HG03103 (cell line): ENCODE data around the gene PCP2.

ENCODE experiments used
- ATAC-seq: cut with Tn5 transposase; IDR thresholded peaks from one replicate; pipeline ENCODE4 v1.9.1; 2021; ENCODE audit warnings: low read depth; ENCODE audit not compliant: unreplicated experiment

PCP2 gene

DNA sequence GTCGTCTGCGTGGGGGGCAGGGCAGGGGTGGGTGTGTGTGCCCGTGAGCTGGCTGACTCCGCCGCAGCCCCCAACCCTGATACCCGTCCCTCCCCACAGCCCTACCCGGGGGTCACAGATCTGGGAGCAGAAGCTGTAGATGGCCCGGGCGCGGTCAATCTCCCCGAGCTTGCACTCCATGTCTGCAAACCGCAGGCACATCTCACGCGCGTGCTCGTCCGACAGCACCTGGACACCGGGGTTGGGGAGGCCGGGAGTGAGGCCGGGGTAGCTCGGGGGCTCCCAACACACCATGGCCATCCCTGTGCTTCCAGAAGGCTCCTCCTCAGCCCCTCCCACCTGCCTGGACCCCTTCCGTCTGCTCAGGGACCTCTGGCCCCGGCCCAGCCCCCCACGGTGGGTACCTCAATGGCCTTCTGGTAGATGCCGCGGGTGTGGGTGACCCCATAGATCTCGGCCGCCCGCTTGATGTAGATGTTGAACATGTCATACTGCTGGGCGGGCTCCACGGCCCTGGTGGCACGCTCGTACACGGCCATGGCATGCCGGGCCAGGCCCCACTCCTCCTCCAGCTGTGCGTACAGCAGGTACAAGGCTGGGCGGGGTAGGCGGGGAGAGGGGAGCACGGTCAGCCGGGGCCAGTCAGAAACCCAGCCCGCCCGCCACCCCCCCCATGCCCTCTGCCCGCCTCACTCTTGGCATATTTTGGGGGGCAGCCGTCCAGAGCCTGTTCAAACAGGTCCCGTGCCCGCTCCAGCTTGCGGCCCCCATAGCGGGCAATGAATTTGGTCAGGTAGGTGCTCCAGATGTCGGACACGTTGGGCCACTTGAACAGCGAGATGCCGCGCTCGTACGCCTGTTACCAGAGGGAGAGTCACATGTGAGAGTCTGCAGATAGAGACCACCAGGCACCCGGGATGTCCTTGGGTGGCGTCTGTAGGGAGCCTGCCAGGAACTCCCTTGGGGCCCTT, 12.8 kb downstream of the PCP2 start:
- no peak for ATAC-seq

- no peak for ATAC-seq
Observed at GRCh38 chr19:7619671-7620441, 13.7 kb downstream of the PCP2 start.

GRCh38 chr19:7618771-7619510, 14.6 kb downstream of the PCP2 start:
- no peak for ATAC-seq

DNA sequence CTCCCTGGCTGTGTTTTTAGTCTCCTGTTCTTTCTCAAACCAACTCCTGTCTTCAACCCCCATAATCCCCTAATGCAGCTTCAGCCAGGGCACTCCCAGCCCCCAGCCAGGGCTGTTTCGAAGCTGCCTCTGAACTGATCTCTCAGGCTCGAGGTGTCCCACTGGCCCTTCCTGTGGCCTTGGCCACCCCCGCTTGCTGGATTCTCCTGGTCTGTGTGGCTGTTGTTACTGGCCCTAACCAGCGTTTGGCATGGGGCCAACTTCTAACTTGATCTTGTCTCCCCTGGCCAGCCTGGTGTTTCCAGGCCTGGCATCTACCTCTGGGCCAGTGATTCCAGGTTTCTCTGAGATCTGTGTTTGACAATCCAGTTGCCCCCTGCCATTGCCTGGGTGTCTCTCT, 15.2 kb downstream of the PCP2 start:
- no peak for ATAC-seq

GRCh38 chr19:7617735-7618134, 15.8 kb downstream of the PCP2 start:
- ATAC-seq: no peak

GRCh38 chr19:7617172-7617571, 16.3 kb downstream of the PCP2 start:
- no peak for ATAC-seq

DNA sequence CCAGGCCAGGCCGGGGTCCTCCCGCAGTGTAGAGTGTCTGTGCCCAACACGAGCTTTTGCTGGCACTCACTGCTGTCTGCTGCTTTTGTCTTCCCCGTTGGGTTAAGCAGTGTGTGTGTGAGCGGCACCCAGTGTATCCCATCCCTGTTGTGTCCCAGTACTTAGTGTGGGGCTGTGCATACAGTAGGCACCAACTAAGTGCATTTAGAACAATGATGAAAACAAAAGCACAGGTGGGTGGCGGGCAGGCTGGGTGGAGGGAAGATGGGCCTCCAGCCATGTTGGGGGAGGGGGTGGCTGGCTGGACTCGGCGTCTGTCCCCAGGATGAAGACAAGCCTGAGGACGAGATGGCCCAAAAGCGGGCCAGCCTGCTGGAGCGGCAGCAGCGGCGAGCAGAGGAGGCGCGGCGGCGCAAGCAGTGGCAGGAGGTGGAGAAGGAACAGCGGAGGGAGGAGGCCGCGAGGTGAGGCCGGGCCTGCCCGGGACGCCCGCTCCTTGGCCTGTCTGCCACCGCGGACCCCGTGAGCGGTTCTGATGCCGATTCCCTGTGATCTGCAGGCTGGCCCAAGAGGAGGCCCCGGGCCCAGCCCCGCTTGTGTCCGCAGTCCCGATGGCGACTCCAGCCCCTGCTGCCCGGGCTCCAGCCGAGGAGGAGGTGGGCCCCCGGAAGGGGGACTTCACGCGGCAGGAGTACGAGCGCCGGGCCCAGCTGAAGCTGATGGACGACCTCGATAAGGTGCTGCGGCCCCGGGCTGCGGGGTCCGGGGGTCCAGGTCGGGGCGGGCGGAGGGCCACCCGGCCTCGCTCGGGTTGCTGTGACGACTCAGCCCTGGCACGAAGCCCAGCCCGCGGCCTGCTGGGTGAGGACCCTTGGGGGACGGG, 18.4 kb downstream of the PCP2 start:
- ATAC-seq: no peak

- no peak for ATAC-seq
Observed at GRCh38 chr19:7612282-7613274, 20.9 kb downstream of the PCP2 start.

DNA sequence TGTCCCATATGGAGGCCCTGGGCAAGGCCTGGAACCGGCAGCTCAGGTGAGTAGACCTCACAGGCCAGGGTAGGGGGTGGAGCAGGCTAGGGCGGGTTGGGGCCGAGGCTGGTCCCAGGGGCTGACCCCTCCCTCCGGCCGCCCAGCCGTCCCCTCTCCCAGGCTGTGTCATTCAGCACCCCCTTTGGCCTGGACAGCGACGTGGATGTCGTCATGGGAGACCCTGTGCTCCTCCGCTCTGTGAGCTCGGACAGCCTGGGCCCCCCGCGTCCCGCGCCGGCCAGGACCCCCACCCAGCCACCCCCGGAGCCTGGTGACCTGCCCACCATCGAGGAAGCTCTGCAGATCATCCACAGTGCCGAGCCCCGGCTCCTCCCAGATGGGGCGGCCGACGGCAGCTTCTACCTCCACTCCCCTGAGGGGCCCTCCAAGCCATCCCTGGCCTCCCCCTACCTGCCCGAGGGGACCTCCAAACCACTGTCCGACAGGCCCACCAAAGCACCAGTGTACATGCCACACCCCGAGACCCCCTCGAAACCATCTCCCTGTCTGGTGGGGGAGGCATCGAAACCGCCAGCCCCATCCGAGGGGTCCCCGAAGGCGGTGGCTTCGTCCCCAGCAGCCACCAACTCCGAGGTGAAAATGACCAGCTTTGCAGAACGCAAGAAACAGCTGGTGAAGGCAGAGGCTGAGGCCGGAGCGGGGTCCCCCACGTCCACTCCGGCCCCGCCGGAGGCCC, 21.8 kb downstream of the PCP2 start:
- ATAC-seq: no peak

DNA sequence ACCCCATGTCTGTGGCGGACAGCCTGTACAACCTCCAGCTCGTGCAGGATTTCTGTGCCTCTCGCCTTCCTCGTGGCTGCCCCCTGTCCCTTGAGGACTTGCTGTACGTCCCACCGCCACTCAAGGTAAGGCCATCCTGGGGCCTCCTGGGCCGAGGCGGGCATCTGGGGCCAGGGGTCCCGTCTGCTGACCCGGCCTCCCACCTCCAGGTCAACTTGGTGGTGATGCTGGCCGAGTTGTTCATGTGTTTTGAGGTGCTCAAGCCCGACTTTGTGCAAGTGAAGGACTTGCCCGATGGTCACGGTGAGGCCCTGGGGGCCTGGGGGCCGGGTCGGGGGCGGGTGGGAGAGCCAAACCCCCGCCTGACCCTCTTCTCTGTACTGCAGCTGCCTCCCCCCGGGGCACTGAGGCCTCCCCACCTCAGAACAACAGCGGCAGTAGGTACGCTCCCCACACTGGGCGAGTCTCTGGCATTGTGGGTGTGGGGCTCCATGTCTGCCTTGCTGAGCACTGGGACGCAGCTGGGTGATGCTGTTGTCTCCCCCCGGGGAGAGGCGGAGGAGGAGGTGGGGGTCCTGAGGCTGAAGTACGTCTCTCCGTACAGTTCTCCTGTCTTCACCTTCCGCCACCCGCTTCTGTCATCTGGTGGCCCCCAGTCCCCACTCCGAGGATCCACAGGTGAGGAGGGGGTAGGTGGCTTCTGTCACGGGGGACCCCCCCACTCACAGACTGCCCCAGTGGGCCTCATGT, 22.9 kb downstream of the PCP2 start:
- no peak for ATAC-seq

DNA sequence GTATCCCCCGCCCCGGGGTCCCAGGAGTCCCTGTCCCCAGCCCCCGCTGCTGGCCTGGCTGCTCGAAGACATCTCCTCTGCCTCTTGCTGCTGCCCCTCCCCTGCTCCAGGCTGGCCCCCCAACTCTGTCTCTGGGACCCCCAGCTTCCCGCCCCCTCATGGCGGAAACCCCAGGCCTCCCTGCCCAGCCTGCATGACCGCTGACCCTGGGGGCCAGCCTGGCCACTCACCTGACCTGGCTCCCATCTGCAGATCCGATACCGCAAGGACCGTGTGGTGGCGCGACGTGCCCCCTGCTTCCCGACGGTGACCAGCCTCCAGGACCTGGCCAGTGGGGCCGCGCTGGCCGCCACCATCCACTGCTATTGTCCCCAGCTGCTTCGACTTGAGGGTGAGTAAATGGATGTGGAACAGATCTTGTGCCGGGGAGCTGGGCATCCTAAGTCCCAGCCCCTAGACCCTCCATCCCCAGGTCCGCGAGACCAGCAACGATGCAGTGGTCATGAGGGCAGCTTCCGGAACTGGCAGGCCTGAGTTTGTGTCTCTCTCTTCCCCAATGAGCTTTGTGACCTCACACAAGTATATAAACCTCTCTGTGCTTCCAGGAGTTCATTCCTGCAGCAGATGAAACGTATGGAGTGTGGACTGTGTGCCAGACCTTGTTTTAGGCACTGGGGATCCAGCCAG, 25.5 kb downstream of the PCP2 start:
- no peak for ATAC-seq

- ATAC-seq: no peak
Observed at GRCh38 chr19:7607212-7607873, 26.2 kb downstream of the PCP2 start.

DNA sequence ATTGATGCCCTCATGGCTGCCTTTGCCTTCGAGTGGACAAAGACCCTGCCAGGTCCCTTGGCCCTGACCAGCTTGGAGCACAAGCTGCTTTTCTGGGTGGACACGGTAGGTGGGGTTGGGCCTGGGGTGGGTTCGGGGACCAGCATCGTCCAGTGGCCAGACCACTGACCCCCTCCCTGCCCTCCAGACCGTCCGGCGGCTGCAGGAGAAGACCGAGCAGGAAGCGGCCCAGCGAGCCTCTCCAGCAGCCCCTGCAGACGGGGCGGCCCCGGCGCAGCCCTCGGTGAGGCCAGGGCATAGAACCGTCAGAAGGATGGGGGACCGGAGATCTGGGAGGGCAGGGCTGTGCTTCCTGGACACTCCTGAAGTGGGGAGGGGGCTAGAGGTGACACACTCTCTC, 27.2 kb downstream of the PCP2 start:
- no peak for ATAC-seq

DNA sequence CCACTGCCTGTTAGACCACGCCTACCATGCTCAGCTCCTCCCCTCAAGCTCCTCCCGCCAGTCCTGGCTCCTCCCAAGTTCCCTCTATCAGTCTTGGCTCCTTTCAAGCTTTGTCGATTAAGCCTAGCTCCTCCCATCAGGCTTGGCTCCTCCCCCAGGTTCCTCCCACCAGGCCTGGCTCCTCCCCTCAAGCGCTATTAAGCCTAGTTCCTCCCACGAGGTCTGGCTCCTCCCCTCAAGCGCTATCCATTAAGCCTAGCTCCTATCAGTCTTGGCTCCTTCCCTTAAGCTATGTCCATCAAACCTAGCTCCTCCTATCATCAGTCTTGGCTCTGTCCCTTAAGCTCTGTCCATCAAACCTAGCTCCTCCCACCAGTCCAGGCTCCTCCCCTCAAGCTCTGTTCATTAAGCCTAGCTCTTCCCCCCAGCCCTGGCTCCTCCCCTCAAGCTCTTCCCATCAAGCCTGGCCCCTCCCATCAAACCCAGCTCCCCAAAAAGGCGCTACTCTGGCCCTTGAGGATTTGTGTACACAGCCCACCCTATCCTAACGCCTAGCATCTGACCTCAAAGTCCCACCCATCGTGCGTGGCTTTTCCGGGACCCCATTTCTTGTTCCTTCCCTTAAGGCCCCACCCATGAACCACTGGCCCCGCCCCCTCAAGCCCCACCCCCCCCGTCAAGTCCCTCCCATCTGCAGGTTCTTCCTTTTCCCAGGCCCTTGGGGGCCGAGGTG, 27.9 kb downstream of the PCP2 start:
- no peak for ATAC-seq

DNA sequence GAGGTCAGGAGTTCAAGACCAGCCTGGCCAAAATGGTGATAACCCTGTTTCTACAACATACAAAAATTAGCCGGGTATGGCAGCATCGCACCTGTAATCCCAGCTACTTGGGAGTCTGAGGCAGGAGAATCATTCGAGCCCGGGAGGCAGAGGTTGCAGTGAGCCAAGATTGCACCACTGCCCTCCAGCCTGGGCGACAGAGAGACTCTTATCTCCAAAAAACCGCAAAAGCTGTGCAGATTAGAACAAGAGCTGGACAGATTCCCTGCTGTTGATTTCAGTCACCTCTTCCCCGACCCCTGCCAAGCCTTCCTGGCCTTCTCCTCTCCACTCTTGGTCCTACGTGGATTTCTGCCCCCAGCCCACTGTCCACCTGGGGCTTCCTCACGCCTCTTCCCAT, 29.6 kb downstream of the PCP2 start:
- ATAC-seq: no peak
